Measurements from ENCODE around the gene DHTKD1. TPM values are rescaled to one million over a fixed set of nuclear protein-coding genes. Genes with fewer than 3 reads are reported as not detected.

Gene DHTKD1
- total and polyA plus RNA-seq, 2 experiments from 2014 or later, result 20.2 to 63.9 TPM

DNA sequence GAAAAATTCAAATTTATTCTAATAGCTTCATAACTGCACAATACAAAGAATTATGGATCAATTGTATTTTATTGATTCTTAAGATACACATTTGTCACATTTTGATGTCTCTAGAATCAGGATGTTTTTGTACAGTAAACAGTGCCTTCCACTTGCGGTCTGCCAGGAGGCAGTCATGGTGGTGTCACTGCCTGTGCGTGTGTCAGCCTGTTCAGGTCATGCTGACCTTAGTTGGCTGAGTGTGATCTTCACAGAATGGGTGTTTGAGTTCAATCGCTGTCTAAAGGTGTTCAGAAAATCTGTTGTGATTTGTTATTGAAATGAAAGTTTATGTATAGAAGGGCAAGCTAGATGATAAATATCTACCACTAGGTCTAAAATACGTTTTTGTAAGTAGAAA lies 81.4 kb downstream of the DHTKD1 start:
- no peak overlapping the region for H3K4me3 ChIP-seq
- no peak overlapping the region for H3K4me2 ChIP-seq
- H3K4me1 ChIP-seq (ENCODE audit: insufficient read depth), result no peaks in the 10 kb centered on the region
- peaks cover 6% of the 10 kb centered on the region; the same call in 2 of the 3 replicates for H3K36me3 Mint-ChIP-seq (ENCODE audit: low read depth)
- H3K9me2 ChIP-seq (ENCODE audit: insufficient read depth), result no peaks in the 10 kb centered on the region
- H3K36me3 ChIP-seq (ENCODE audit: insufficient read depth), result 0 out of 2 replicates have a peak, but pooled peaks cover 4% of the 10 kb centered on the region
- H3K9me3 Mint-ChIP-seq, result no peaks in the 10 kb centered on the region
- H3K4me1 Mint-ChIP-seq, result no peaks in the 10 kb centered on the region
- DNase-seq (ENCODE audit: low spot score) (no peak), ATAC-seq (no peak)
- no peaks in the 10 kb centered on the region for H3F3A ChIP-seq (replicated peaks; ENCODE audit: low read depth)
- no peak overlapping the region for H3K4me3 Mint-ChIP-seq
- TF ChIP-seq JUNB (IDR thresholded peaks at IDR 0.05; ENCODE audit: unreplicated experiment), result no peak
- TF ChIP-seq STAT1 (IDR thresholded peaks at IDR 0.05; ENCODE audit: unreplicated experiment), result no peak
- TF ChIP-seq ZNF114 (CRISPR knock-in tag; IDR thresholded peaks at IDR 0.05), result no peak
- TF ChIP-seq, protein P1, sequence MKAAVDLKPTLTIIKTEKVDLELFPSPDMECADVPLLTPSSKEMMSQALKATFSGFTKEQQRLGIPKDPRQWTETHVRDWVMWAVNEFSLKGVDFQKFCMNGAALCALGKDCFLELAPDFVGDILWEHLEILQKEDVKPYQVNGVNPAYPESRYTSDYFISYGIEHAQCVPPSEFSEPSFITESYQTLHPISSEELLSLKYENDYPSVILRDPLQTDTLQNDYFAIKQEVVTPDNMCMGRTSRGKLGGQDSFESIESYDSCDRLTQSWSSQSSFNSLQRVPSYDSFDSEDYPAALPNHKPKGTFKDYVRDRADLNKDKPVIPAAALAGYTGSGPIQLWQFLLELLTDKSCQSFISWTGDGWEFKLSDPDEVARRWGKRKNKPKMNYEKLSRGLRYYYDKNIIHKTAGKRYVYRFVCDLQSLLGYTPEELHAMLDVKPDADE (IDR thresholded peaks at IDR 0.05), result no peak
- TF ChIP-seq EZH2phosphoT487 (IDR thresholded peaks at IDR 0.05; ENCODE audit: unreplicated experiment), result no peak
- no peak for TF ChIP-seq POLR2AphosphoS5 (IDR thresholded peaks at IDR 0.05; ENCODE audit: low read depth)
- TF ChIP-seq EZH2 (IDR thresholded peaks at IDR 0.05; ENCODE audit: low read depth, unreplicated experiment), result no peak
- TF ChIP-seq, protein P2, sequence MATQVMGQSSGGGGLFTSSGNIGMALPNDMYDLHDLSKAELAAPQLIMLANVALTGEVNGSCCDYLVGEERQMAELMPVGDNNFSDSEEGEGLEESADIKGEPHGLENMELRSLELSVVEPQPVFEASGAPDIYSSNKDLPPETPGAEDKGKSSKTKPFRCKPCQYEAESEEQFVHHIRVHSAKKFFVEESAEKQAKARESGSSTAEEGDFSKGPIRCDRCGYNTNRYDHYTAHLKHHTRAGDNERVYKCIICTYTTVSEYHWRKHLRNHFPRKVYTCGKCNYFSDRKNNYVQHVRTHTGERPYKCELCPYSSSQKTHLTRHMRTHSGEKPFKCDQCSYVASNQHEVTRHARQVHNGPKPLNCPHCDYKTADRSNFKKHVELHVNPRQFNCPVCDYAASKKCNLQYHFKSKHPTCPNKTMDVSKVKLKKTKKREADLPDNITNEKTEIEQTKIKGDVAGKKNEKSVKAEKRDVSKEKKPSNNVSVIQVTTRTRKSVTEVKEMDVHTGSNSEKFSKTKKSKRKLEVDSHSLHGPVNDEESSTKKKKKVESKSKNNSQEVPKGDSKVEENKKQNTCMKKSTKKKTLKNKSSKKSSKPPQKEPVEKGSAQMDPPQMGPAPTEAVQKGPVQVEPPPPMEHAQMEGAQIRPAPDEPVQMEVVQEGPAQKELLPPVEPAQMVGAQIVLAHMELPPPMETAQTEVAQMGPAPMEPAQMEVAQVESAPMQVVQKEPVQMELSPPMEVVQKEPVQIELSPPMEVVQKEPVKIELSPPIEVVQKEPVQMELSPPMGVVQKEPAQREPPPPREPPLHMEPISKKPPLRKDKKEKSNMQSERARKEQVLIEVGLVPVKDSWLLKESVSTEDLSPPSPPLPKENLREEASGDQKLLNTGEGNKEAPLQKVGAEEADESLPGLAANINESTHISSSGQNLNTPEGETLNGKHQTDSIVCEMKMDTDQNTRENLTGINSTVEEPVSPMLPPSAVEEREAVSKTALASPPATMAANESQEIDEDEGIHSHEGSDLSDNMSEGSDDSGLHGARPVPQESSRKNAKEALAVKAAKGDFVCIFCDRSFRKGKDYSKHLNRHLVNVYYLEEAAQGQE (IDR thresholded peaks at IDR 0.05; ENCODE audit: unreplicated experiment), result no peak
- no peak for TF ChIP-seq CREB1 (CRISPR knock-in tag; IDR thresholded peaks at IDR 0.05; ENCODE audit: low read depth)
- no peak for TF ChIP-seq ZNF331 (CRISPR knock-in tag; IDR thresholded peaks at IDR 0.05; ENCODE audit: low read depth)
- TF ChIP-seq NANOG (IDR thresholded peaks at IDR 0.05; ENCODE audit: borderline replicate concordance), result no peak
- TF ChIP-seq, protein P3, sequence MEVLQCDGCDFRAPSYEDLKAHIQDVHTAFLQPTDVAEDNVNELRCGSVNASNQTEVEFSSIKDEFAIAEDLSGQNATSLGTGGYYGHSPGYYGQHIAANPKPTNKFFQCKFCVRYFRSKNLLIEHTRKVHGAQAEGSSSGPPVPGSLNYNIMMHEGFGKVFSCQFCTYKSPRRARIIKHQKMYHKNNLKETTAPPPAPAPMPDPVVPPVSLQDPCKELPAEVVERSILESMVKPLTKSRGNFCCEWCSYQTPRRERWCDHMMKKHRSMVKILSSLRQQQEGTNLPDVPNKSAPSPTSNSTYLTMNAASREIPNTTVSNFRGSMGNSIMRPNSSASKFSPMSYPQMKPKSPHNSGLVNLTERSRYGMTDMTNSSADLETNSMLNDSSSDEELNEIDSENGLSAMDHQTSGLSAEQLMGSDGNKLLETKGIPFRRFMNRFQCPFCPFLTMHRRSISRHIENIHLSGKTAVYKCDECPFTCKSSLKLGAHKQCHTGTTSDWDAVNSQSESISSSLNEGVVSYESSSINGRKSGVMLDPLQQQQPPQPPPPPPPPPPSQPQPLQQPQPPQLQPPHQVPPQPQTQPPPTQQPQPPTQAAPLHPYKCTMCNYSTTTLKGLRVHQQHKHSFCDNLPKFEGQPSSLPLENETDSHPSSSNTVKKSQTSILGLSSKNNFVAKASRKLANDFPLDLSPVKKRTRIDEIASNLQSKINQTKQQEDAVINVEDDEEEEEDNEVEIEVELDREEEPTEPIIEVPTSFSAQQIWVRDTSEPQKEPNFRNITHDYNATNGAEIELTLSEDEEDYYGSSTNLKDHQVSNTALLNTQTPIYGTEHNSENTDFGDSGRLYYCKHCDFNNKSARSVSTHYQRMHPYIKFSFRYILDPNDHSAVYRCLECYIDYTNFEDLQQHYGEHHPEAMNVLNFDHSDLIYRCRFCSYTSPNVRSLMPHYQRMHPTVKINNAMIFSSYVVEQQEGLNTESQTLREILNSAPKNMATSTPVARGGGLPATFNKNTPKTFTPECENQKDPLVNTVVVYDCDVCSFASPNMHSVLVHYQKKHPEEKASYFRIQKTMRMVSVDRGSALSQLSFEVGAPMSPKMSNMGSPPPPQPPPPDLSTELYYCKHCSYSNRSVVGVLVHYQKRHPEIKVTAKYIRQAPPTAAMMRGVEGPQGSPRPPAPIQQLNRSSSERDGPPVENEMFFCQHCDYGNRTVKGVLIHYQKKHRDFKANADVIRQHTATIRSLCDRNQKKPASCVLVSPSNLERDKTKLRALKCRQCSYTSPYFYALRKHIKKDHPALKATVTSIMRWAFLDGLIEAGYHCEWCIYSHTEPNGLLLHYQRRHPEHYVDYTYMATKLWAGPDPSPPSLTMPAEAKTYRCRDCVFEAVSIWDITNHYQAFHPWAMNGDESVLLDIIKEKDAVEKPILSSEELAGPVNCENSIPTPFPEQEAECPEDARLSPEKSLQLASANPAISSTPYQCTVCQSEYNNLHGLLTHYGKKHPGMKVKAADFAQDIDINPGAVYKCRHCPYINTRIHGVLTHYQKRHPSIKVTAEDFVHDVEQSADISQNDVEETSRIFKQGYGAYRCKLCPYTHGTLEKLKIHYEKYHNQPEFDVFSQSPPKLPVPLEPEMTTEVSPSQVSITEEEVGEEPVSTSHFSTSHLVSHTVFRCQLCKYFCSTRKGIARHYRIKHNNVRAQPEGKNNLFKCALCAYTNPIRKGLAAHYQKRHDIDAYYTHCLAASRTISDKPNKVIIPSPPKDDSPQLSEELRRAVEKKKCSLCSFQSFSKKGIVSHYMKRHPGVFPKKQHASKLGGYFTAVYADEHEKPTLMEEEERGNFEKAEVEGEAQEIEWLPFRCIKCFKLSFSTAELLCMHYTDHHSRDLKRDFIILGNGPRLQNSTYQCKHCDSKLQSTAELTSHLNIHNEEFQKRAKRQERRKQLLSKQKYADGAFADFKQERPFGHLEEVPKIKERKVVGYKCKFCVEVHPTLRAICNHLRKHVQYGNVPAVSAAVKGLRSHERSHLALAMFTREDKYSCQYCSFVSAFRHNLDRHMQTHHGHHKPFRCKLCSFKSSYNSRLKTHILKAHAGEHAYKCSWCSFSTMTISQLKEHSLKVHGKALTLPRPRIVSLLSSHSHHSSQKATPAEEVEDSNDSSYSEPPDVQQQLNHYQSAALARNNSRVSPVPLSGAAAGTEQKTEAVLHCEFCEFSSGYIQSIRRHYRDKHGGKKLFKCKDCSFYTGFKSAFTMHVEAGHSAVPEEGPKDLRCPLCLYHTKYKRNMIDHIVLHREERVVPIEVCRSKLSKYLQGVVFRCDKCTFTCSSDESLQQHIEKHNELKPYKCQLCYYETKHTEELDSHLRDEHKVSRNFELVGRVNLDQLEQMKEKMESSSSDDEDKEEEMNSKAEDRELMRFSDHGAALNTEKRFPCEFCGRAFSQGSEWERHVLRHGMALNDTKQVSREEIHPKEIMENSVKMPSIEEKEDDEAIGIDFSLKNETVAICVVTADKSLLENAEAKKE (CRISPR knock-in tag; IDR thresholded peaks at IDR 0.05), result no peak
- TF ChIP-seq, protein P4, sequence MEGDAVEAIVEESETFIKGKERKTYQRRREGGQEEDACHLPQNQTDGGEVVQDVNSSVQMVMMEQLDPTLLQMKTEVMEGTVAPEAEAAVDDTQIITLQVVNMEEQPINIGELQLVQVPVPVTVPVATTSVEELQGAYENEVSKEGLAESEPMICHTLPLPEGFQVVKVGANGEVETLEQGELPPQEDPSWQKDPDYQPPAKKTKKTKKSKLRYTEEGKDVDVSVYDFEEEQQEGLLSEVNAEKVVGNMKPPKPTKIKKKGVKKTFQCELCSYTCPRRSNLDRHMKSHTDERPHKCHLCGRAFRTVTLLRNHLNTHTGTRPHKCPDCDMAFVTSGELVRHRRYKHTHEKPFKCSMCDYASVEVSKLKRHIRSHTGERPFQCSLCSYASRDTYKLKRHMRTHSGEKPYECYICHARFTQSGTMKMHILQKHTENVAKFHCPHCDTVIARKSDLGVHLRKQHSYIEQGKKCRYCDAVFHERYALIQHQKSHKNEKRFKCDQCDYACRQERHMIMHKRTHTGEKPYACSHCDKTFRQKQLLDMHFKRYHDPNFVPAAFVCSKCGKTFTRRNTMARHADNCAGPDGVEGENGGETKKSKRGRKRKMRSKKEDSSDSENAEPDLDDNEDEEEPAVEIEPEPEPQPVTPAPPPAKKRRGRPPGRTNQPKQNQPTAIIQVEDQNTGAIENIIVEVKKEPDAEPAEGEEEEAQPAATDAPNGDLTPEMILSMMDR (conservative IDR thresholded peaks at IDR 0.05; ENCODE audit: low read depth in 2 of 2), result no peak
- no peaks in the 10 kb centered on the region for H3K79me2 ChIP-seq (replicated peaks; ENCODE audit: insufficient read depth)
- no peak overlapping the region for H3K27ac ChIP-seq (ENCODE audit: low read depth)
- H3K27me3 Mint-ChIP-seq (ENCODE audit: insufficient read depth, low read depth, poor library complexity), result peaks cover 2% of the 10 kb centered on the region
- peaks cover 11% of the 10 kb centered on the region; the same call in 1 of the 2 replicates for H4K20me1 ChIP-seq (replicated peaks; ENCODE audit: insufficient read depth)
- H3K27me3 ChIP-seq (ENCODE audit: insufficient read depth), result no peaks in the 10 kb centered on the region
- H3K27ac Mint-ChIP-seq, result no peak overlapping the region
- H2AFZ ChIP-seq, result no peak overlapping the region

Measured in GM23338 (cell line).